H1 (cell line): ENCODE results near the gene CCDC28B. TPM values are rescaled to one million over a fixed set of nuclear protein-coding genes. Genes with fewer than 3 reads are reported as not detected.

ENCODE experiments used
- CTCF ChIA-PET: fragments of 300-600 bp; sonication (Branson Sonifier 250); formaldehyde crosslinking; loops from one replicate; lab custom pipeline; 2021; ENCODE audit not compliant: partially characterized antibody; lab: Charles Lee
- POLR2A ChIA-PET: fragments of 300-600 bp; sonication (Branson Sonifier 250); formaldehyde crosslinking; loops from one replicate; lab custom pipeline; 2021; ENCODE audit warnings: inconsistent platforms; ENCODE audit not compliant: partially characterized antibody; lab: Charles Lee
- DNase-seq, 2 experiments: peaks; one replicate each; pipeline versions ENCODE4 v3.0.0 to v3.0.0-alpha.2; 2010 to 2022; ENCODE audit warnings: low spot score in 2 of 2, low read depth in 1 of 2, mixed read lengths in 1 of 2
- FAIRE-seq: peaks from 2 replicates; lab custom pipeline; 2011; peaks lifted over from hg19 to GRCh38; lab: Jason Lieb, UNC
- H2AFZ ChIP-seq: 2 replicates; pipeline ENCODE4 v1.8.1; 2012; ENCODE audit warnings: low read length, inconsistent platforms
- H2AK5ac ChIP-seq: 2 replicates; pipeline ENCODE4 v1.6.1; 2013; ENCODE audit warnings: low read depth, low read length
- H2BK120ac ChIP-seq: replicated peaks from 2 replicates; pipeline ENCODE3; 2013; ENCODE audit warnings: low read depth, low read length, inconsistent platforms
- H2BK12ac ChIP-seq: 2 replicates; pipeline ENCODE4 v1.6.1; 2013; ENCODE audit warnings: low read depth, low read length
- H2BK15ac ChIP-seq: 2 replicates; pipeline ENCODE4 v1.6.1; 2013; ENCODE audit warnings: low read length
- H2BK20ac ChIP-seq: 2 replicates; pipeline ENCODE4 v1.6.1; 2013; ENCODE audit warnings: low read length
- H2BK5ac ChIP-seq: 2 replicates; pipeline ENCODE4 v1.6.1; 2013; ENCODE audit warnings: low read depth, low read length
- H3K14ac ChIP-seq: 2 replicates; pipeline ENCODE4 v1.6.1; 2013; ENCODE audit warnings: inconsistent platforms; ENCODE audit not compliant: insufficient read length
- H3K18ac ChIP-seq: 2 replicates; pipeline ENCODE4 v1.6.1; 2013; ENCODE audit warnings: low read length; ENCODE audit errors: extremely low read depth
- H3K23ac ChIP-seq: 2 replicates; pipeline ENCODE4 v1.6.1; 2013; ENCODE audit warnings: inconsistent platforms; ENCODE audit not compliant: insufficient read length
- H3K23me2 ChIP-seq: 2 replicates; pipeline ENCODE4 v1.6.1; 2013; ENCODE audit warnings: low read depth, low read length
- H3K27ac ChIP-seq: 2 replicates; pipeline ENCODE4 v1.6.1; 2011; ENCODE audit warnings: low read depth, low read length, inconsistent platforms
- H3K27me3 ChIP-seq, 4 experiments: replicated peaks in 1 of 4; 1 replicate in 1 of 4; 2 replicates in 3 of 4; pipeline versions ENCODE4 v1.6.1 to v1.8.1; 2011 to 2013; ENCODE audit warnings: low read length in 3 of 4, mild to moderate bottlenecking in 3 of 4, inconsistent platforms in 2 of 4, mixed read lengths in 2 of 4, moderate library complexity in 1 of 4; ENCODE audit not compliant: control insufficient read depth in 3 of 4, insufficient read depth in 3 of 4; ENCODE audit errors: extremely low read depth in 1 of 4
- H3K36me3 ChIP-seq, 4 experiments: 2 replicates each; pipeline versions ENCODE4 v1.6.1 to v1.8.1; 2011 to 2013; ENCODE audit warnings: mild to moderate bottlenecking in 4 of 4, low read length in 3 of 4, moderate library complexity in 2 of 4, control low read depth in 1 of 4, inconsistent platforms in 1 of 4; ENCODE audit not compliant: insufficient read depth in 4 of 4, control insufficient read depth in 2 of 4
- H3K4ac ChIP-seq: replicated peaks from 2 replicates; pipeline ENCODE3; 2013; ENCODE audit warnings: low read length, low read depth, mixed read lengths, inconsistent platforms; ENCODE audit not compliant: insufficient read length
- H3K4me1 ChIP-seq, 4 experiments: replicated peaks in 1 of 4; 1 replicate in 1 of 4; 2 replicates in 3 of 4; pipeline versions ENCODE4 v1.6.1 to v1.8.1; 2011 to 2013; ENCODE audit warnings: low read length in 3 of 4, inconsistent platforms in 2 of 4, mixed read lengths in 1 of 4; ENCODE audit not compliant: insufficient read depth in 4 of 4, control insufficient read depth in 3 of 4
- H3K4me2 ChIP-seq, 2 experiments: 2 replicates each; pipeline versions ENCODE4 v1.6.1 to v1.8.1; 2011 to 2013; ENCODE audit warnings: low read depth in 2 of 2, low read length in 2 of 2, control low read depth in 1 of 2, inconsistent platforms in 1 of 2, mild to moderate bottlenecking in 1 of 2; ENCODE audit not compliant: insufficient read depth in 1 of 2
- H3K4me3 ChIP-seq, 4 experiments: fragments of 200-600, 300-600 bp in 1 of 4; sonication (generic), shearing (Covaris generic), sonication (Bioruptor Twin) in 1 of 4; 2 replicates each; pipeline versions ENCODE4 v1.5.1 to v1.8.1; 2011 to 2016; ENCODE audit warnings: low read length in 4 of 4, low read depth in 3 of 4, control low read depth in 2 of 4, inconsistent platforms in 2 of 4, mild to moderate bottlenecking in 2 of 4, mixed read lengths in 1 of 4, moderate library complexity in 1 of 4; ENCODE audit not compliant: insufficient read depth in 2 of 4; ENCODE audit errors: extremely low read depth in 1 of 4
- H3K56ac ChIP-seq: replicated peaks from 2 replicates; pipeline ENCODE3; 2013; ENCODE audit warnings: low read depth, mild to moderate bottlenecking, mixed read lengths, low read length, inconsistent platforms; ENCODE audit not compliant: insufficient read length
- H3K79me1 ChIP-seq: 2 replicates; pipeline ENCODE4 v1.6.1; 2013; ENCODE audit warnings: low read depth, low read length, control low read depth
- H3K79me2 ChIP-seq, 2 experiments: 2 replicates each; pipeline versions ENCODE4 v1.6.1 to v1.8.1; 2012 to 2013; ENCODE audit warnings: low read length in 2 of 2, mild to moderate bottlenecking in 2 of 2, inconsistent platforms in 1 of 2; ENCODE audit not compliant: insufficient read depth in 2 of 2, control insufficient read depth in 1 of 2
- H3K9ac ChIP-seq, 4 experiments: replicated peaks in 1 of 4; 1 replicate in 1 of 4; 2 replicates in 3 of 4; pipeline versions ENCODE4 v1.6.1 to v1.8.1; 2011 to 2013; ENCODE audit warnings: low read depth in 3 of 4, low read length in 3 of 4, control low read depth in 2 of 4, mild to moderate bottlenecking in 2 of 4, moderate library complexity in 2 of 4, inconsistent platforms in 1 of 4; ENCODE audit errors: extremely low read depth in 1 of 4
- H3K9me3 ChIP-seq, 2 experiments: 2 replicates each; pipeline versions ENCODE4 v1.6.1 to v1.8.1; 2012 to 2013; ENCODE audit warnings: mild to moderate bottlenecking in 2 of 2, moderate library complexity in 2 of 2, control low read depth in 1 of 2, inconsistent platforms in 1 of 2, low read depth in 1 of 2, low read length in 1 of 2, mixed read lengths in 1 of 2; ENCODE audit not compliant: insufficient read depth in 2 of 2
- H4K20me1 ChIP-seq, 2 experiments: replicated peaks in 1 of 2; 2 replicates each; pipeline versions ENCODE3 to v1.8.1; 2011 to 2013; ENCODE audit warnings: inconsistent platforms in 2 of 2, low read length in 2 of 2, mild to moderate bottlenecking in 1 of 2; ENCODE audit not compliant: insufficient read depth in 2 of 2, control insufficient read depth in 1 of 2
- H4K5ac ChIP-seq: 2 replicates; pipeline ENCODE4 v1.6.1; 2013; ENCODE audit warnings: low read length, low read depth, mixed read lengths, inconsistent platforms; ENCODE audit not compliant: insufficient read length
- H4K8ac ChIP-seq: 2 replicates; pipeline ENCODE4 v1.8.0; 2013; ENCODE audit warnings: mild to moderate bottlenecking, moderate library complexity, low read length, inconsistent platforms; ENCODE audit not compliant: insufficient read depth; ENCODE audit errors: extremely low read depth
- H4K91ac ChIP-seq: replicated peaks from 2 replicates; pipeline ENCODE3; 2013; ENCODE audit warnings: low read length, mixed read lengths, inconsistent platforms; ENCODE audit not compliant: insufficient read length
- ASH2L ChIP-seq: fragments of 200-600, 300-600 bp; sonication (generic); IDR thresholded peaks from one replicate; pipeline ENCODE4 v1.7.1; 2017; ENCODE audit warnings: low read length
- BRCA1 ChIP-seq: IDR thresholded peaks from 2 replicates; pipeline ENCODE4 v1.6.1; 2012; ENCODE audit warnings: low read depth, low read length, improper control_type of control experiment
- GABPA ChIP-seq: IDR thresholded peaks from 2 replicates; pipeline ENCODE4 v1.6.1; 2011; ENCODE audit warnings: mild to moderate bottlenecking, low read length, moderate library complexity, borderline replicate concordance; ENCODE audit not compliant: insufficient read depth
- GTF2F1 ChIP-seq: IDR thresholded peaks from 2 replicates; pipeline ENCODE4 v1.6.1; 2012; ENCODE audit warnings: low read depth, low read length, improper control_type of control experiment, borderline replicate concordance
- RAD21 ChIP-seq, 2 experiments: IDR thresholded peaks in 1 of 2; conservative IDR thresholded peaks in 1 of 2; 2 replicates each; pipeline ENCODE4 v1.6.1; 2011; ENCODE audit warnings: low read depth in 2 of 2, low read length in 2 of 2, improper control_type of control experiment in 1 of 2, inconsistent platforms in 1 of 2, mild to moderate bottlenecking in 1 of 2, moderate library complexity in 1 of 2
- RNF2 ChIP-seq: fragments of 200-900, 300-1000 bp; sonication (generic); IDR thresholded peaks from 2 replicates; pipeline ENCODE4 v1.7.1; 2016; ENCODE audit warnings: borderline replicate concordance, low read depth, mild to moderate bottlenecking, antibody characterized with exemption, low read length; ENCODE audit not compliant: poor library complexity, severe bottlenecking; ENCODE audit errors: missing control alignments
- TAF1 ChIP-seq: IDR thresholded peaks from 2 replicates; pipeline ENCODE4 v1.6.1; 2011; ENCODE audit warnings: mild to moderate bottlenecking, low read depth, low read length
- TBP ChIP-seq: IDR thresholded peaks from 2 replicates; pipeline ENCODE4 v1.6.1; 2011; ENCODE audit warnings: low read depth, low read length, improper control_type of control experiment
- WGBS, 2 experiments: shearing (Covaris generic) in 1 of 2; methylation state at CpG; one replicate each; pipeline versions ENCODE4 v1.1.6 to v1.1.7; 2013 to 2015; ENCODE audit warnings: low lambda C conversion rate in 2 of 2, mixed read lengths in 2 of 2, inconsistent platforms in 1 of 2, low coverage in 1 of 2, missing lambda C conversion rate in 1 of 2; ENCODE audit not compliant: insufficient replicate concordance in 2 of 2, insufficient coverage in 1 of 2, insufficient read length in 1 of 2; ENCODE audit errors: extremely low coverage in 1 of 2, missing lambda C conversion rate in 1 of 2; 5-methylcytosine and 5-hydroxymethylcytosine counted together
- polyA plus RNA-seq, 7 experiments: library from polyadenylated mRNA; depleted of rRNA in 3 of 7; stranded (reverse) in 5 of 7; unstranded in 2 of 7; fragments of >200 nt in 5 of 7; fragments of 200-250 nt in 2 of 7; gene quantifications; 1 replicate in 5 of 7; 2 replicates in 1 of 7; 4 replicates in 1 of 7; pipeline versions ENCODE4 v1.2.1 to v1.2.3, GENCODE V29; 2011 to 2013; ENCODE audit warnings: missing spikeins in 2 of 7, mixed read lengths in 2 of 7
- total RNA-seq: library from RNA; stranded (reverse); fragmentation: NEBNext Ultra II Directional; extraction: Animal tissue kit (Norgen Biotek cat#: 25700); gene quantifications from 2 replicates; pipeline ENCODE4 v1.2.1, GENCODE V29; 2021
- TF ChIP-seq, protein P1 (sequence below): IDR thresholded peaks from 2 replicates; pipeline ENCODE4 v1.6.1; 2012; ENCODE audit warnings: inconsistent platforms
- TF ChIP-seq, protein P2 (sequence below): IDR thresholded peaks from 2 replicates; pipeline ENCODE4 v1.6.1; 2012; ENCODE audit warnings: low read length, inconsistent platforms

CCDC28B gene
- total and polyA plus RNA-seq, 2 of the 8 experiments (the other 6 are each of a cell fraction or from before 2014, with no cell fraction given), result 16.7 to 17.1 TPM

GRCh38 chr1:32194984-32195383 is 5.4 kb upstream of the CCDC28B start:
- Histone ChIP-seq H3K27me3 (no peaks in the 10 kb centered on the region), H2BK12ac (no peak overlapping the region), H3K79me2 (no peaks in the 10 kb centered on the region), H3K56ac (no peak overlapping the region), H3K4me3 (no peak overlapping the region), H3K23me2 (peaks cover 2% of the 10 kb centered on the region; the same call in 1 of the 2 replicates), H4K5ac (no peak overlapping the region), H3K4ac (no peak overlapping the region), H2AFZ (no peak overlapping the region), H3K4me2 (no peak overlapping the region), H3K9me3 (no peaks in the 10 kb centered on the region), H3K79me1 (0 out of 2 replicates have a peak, but pooled peaks cover 3% of the 10 kb centered on the region), H4K20me1 (peaks cover 11 to 12% of the 10 kb centered on the region in 2 experiments), H2BK15ac (no peak overlapping the region), H3K18ac (no peak overlapping the region), H4K91ac (no peak overlapping the region), H2BK5ac (no peak overlapping the region), H3K9ac (no peak overlapping the region), H3K14ac (no peak overlapping the region), H3K27ac (no peak overlapping the region), H2BK120ac (no peak overlapping the region), H3K4me1 (peaks cover 9 to 15% (median 11%) of the 10 kb centered on the region in 4 experiments), H3K36me3 (peaks cover 48 to 75% (median 65%) of the 10 kb centered on the region in 4 experiments), H2BK20ac (no peak overlapping the region), H2AK5ac (no peak overlapping the region), H3K23ac (no peak overlapping the region), H4K8ac (no peak overlapping the region)
- FAIRE-seq (no peak), DNase-seq (no peak)
- TF ChIP-seq ASH2L (no peak), BRCA1 (no peak), RAD21 (IDR thresholded peaks at IDR 0.05 in 1 of 2, conservative IDR thresholded peaks at IDR 0.05 in 1 of 2; ENCODE audit: low read depth in 2 of 2, low read length in 2 of 2) (no peak), RNF2 (no peak), GABPA (no peak), TBP (no peak), GTF2F1 (no peak), TAF1 (no peak)
- TF ChIP-seq, protein P1, sequence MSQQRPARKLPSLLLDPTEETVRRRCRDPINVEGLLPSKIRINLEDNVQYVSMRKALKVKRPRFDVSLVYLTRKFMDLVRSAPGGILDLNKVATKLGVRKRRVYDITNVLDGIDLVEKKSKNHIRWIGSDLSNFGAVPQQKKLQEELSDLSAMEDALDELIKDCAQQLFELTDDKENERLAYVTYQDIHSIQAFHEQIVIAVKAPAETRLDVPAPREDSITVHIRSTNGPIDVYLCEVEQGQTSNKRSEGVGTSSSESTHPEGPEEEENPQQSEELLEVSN, result no peak
- TF ChIP-seq, protein P2, sequence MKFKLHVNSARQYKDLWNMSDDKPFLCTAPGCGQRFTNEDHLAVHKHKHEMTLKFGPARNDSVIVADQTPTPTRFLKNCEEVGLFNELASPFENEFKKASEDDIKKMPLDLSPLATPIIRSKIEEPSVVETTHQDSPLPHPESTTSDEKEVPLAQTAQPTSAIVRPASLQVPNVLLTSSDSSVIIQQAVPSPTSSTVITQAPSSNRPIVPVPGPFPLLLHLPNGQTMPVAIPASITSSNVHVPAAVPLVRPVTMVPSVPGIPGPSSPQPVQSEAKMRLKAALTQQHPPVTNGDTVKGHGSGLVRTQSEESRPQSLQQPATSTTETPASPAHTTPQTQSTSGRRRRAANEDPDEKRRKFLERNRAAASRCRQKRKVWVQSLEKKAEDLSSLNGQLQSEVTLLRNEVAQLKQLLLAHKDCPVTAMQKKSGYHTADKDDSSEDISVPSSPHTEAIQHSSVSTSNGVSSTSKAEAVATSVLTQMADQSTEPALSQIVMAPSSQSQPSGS, result no peak
- POLR2A ChIA-PET, result interaction anchor here (0.9 to 21.3 kb wide), 4 partner anchors 10 to 167 kb away, joined by 3 to 332 read pairs (median 48); partner anchors contain the start of genes DCDC2B, FAM229A, IQCC and TSSK3
- WGBS, 2 experiments, result 90% methylated on average over 6 of the region's 6 CpGs; no CpG with 5 or more reads in 1 of the 2 experiments
- CTCF ChIA-PET, result interaction anchor here (0.7 to 1.3 kb wide), 2 partner anchors 86 to 121 kb away, joined by 3 to 4 read pairs; no protein-coding TSS in a partner anchor
